GM12872 (cell line): ENCODE measurements around the gene RIC8B.

Source experiments
- TF ChIP-seq, protein P1 (sequence below): IDR thresholded peaks from 3 replicates; pipeline ENCODE4 v1.5.1; 2011; ENCODE audit warnings: low read depth, mild to moderate bottlenecking, low read length, moderate library complexity; ENCODE audit not compliant: insufficient read depth

The RIC8B gene

DNA sequence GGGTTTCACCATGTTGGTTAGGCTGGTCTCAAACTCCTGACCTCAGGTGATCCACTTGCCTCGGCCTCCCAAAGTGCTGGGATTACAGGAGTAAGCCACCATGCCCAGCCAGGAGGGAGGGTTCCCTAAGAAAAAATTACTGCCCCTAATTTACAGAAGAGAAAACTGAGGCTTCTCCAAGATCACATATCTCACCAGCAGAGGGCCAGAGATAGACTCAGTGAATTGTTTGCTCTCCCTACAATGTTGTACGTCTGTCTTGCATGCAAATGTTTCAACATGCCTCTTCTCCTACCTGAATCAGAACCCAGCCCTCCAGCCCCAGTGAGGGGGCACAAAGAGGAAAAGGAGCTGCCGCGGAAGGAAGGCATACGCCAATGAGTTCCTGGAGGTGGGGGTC, 132.9 kb downstream of the RIC8B start:
- TF ChIP-seq, protein P1, sequence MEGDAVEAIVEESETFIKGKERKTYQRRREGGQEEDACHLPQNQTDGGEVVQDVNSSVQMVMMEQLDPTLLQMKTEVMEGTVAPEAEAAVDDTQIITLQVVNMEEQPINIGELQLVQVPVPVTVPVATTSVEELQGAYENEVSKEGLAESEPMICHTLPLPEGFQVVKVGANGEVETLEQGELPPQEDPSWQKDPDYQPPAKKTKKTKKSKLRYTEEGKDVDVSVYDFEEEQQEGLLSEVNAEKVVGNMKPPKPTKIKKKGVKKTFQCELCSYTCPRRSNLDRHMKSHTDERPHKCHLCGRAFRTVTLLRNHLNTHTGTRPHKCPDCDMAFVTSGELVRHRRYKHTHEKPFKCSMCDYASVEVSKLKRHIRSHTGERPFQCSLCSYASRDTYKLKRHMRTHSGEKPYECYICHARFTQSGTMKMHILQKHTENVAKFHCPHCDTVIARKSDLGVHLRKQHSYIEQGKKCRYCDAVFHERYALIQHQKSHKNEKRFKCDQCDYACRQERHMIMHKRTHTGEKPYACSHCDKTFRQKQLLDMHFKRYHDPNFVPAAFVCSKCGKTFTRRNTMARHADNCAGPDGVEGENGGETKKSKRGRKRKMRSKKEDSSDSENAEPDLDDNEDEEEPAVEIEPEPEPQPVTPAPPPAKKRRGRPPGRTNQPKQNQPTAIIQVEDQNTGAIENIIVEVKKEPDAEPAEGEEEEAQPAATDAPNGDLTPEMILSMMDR = peak; percentile 68

DNA sequence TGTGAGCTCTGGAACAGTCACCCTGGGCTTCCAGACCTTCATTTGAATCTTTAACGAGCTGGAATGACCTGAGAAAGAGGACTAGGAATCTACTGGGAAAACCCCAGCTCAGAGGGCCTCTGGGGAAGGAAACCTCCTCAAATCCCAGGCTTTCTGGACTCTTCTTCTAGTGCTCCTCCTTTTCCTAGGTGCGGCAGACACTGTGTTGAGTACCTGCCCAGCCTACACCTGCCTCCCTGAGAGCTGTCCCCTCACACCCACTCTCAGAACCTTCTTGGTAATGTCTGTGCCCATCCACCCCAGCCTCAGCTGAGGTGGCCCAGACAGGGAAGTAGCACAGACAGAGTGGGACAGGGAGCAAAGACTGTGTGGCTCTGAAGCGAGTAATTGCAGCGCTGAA, 133.4 kb downstream of the RIC8B start:
- TF ChIP-seq, protein P1 = no peak

DNA sequence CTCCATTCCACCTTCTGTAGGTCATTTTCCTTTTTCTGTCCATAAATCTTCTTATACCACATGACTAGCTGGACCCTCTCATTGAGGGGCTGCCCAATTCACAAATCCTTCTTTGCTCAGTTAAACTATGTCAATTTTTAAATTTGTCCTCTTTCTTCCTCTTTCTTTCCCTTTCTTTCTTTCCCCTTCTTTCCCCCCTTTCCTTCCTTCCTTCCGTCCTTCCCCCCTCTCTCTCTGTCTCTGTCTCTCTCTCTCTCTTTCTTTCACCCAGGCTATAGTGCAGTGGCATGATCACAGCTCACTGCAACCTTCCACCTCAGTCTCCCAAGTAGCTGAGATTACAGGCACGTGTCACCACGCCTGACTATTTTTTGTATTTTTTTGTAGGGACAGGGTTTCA, 134.1 kb downstream of the RIC8B start:
- TF ChIP-seq, protein P1 = no peak

DNA sequence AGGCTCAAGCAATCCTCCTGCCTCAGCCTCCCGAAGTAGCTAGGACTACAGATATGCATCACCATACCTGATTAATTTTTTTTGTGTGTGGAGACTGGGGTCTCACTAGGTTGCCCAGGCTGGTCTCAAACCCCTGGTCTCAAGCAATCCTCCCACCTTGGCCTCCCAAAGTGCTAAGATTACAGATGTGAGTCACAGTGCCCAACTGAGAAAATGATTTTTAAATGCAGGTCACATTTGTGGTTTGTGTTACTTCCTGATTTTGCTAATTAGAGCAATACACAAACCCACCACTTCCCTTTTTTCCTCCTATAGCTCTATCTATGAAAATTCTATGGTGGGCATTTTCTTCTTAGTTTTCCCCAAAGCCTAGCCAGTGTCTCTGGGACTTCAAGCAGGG, 135.7 kb downstream of the RIC8B start:
- TF ChIP-seq, protein P1 = no peak

DNA sequence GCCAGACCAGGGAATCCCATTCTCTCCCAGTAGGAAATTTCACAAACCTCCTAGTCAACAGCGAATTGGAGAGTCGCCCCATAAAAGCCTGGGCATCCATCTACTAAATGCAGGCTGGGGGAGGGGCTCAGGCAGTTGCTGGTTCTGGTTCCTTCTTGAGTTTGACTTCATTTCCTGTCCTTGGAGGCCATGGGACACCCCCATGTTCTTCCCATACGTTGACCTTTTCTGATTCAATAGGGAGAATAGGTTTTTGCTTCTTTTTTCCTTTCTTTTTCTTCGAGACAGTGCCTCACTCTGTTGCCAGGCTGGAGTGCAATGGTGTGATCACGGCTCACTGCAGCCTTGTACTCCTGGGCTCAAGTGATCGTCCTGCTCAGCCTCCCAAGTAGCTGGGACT, 137.1 kb downstream of the RIC8B start:
- TF ChIP-seq, protein P1 = no peak

DNA sequence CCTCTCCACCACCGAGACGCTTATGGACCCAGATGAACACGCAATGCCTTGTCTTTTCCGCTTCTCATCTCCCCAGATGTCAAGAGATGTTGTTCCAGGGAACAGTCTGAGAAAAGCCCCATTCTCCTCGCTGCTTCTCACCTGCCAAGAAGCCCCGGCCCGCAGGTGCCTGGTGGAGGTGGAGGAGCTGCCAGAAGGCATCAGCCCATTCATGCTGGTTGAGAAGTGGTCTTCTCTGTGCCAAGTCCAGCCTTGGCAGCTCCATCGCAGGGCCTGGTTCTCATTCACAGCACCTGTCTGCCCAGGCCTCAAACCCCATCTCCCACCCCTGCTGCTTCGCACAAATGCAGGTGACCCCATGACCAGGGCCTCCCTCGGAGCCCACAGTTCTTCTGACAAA, 139.0 kb downstream of the RIC8B start:
- TF ChIP-seq, protein P1 = no peak

DNA sequence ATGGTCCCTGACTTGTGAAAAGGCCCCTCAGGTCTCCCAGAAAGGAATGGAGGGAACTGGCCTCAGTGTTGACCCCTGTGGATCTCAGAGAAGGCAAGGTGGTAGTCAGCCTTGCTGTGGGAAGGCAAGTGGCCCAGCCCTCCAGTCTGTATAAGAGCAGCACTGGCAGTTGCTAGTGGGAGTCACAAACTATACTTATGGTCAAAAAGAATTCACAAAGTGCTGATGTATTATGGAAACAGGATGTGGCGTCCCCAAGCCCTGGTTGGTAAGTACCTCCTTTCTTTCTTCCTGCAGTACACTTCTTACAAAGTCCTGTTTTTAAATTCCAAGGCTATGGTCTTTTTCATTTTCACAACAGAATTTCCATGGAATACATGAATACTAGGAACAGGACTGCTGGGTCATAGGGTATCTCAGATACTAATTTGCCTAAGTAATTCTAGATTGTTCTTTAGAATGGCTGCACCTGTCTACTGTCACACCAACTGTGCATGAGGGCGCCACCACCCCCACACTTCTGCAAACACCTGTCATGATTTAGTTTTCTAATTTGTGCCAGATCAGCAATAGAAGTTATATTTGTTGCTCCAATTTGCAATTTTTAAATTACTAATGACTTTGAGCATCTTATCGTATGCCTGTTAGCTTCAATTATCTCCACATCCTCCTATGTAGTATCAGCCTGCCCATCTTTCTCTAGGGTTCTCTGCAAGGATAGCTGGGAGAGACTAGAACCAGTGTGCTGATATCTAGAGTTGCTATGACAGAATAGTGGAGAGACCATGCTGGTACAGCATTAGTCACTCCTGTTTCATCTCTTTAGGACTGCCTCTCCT, 140.5 kb downstream of the RIC8B start:
- TF ChIP-seq, protein P1 = no peak

DNA sequence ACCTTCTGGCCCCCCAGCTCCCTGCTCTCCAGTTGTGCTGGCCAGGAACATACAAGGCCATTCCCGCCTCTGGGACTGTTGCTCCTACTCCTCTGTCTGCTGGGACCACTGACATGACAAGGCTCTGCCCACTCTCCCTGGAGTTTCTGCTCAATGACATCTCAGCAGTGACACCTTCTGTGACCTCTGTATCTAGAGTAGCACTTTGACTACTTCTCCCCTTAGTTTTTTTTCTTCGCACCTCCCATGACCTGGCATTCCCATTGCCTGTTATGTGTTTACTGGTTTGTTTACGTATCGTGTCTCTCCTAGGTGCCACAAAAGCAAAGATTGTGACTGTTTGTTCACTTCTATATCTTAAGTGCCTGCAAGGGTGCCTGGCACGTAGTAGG, 141.1 kb downstream of the RIC8B start:
- TF ChIP-seq, protein P1 = no peak
